Panc1 (cell line): ENCODE results near the gene MEAK7. TPM values are rescaled to one million over a fixed set of nuclear protein-coding genes. Genes with fewer than 3 reads are reported as not detected.

Source experiments
- ATAC-seq: fragments of 200-7000 bp; cut with Tn5 transposase; 2 replicates; pipeline ENCODE4 v1.9.1; 2020; ENCODE audit warnings: mild to moderate bottlenecking, moderate library complexity
- BruUV-seq: library from RNA; stranded (reverse); fragments of 400-500 nt; replicated peaks from 2 replicates; lab custom pipeline; 2021; lab: Mats Ljungman, UMichigan
- CTCF ChIA-PET: fragments of 300-600 bp; sonication (Branson Sonifier 250); formaldehyde crosslinking; loops from one replicate; lab custom pipeline; 2022; ENCODE audit warnings: antibody characterized with exemption; lab: Charles Lee
- POLR2A ChIA-PET: fragments of 300-600 bp; sonication (Branson Sonifier 250); formaldehyde crosslinking; loops from one replicate; lab custom pipeline; 2022; ENCODE audit warnings: antibody characterized with exemption; lab: Charles Lee
- DNase-seq: peaks from one replicate; pipeline ENCODE4 v3.0.0-alpha.2; 2010; ENCODE audit warnings: low read depth, low spot score
- H3K27ac ChIP-seq: 2 replicates; pipeline ENCODE4 v1.5.1; 2011; ENCODE audit warnings: mild to moderate bottlenecking, low read length, inconsistent platforms
- H3K27me3 ChIP-seq: fragments of 200-500 bp; sonication (Bioruptor generic); 2 replicates; pipeline ENCODE4 v1.6.0; 2014; ENCODE audit warnings: low read length, inconsistent platforms; ENCODE audit not compliant: control insufficient read depth, insufficient read depth
- H3K36me3 ChIP-seq: fragments of 200-500 bp; sonication (Bioruptor generic); 2 replicates; pipeline ENCODE4 v1.5.1; 2014; ENCODE audit warnings: inconsistent platforms, mild to moderate bottlenecking, low read length, moderate library complexity; ENCODE audit not compliant: control insufficient read depth, insufficient read depth
- H3K4me1 ChIP-seq: 2 replicates; pipeline ENCODE4 v1.5.1; 2011; ENCODE audit warnings: inconsistent platforms, mild to moderate bottlenecking, low read length, moderate library complexity; ENCODE audit not compliant: control insufficient read depth, insufficient read depth
- H3K4me3 ChIP-seq, 2 experiments: 2 replicates each; pipeline ENCODE4 v1.5.1; 2011 to 2012; ENCODE audit warnings: low read depth in 2 of 2, low read length in 2 of 2, mild to moderate bottlenecking in 2 of 2, inconsistent platforms in 1 of 2, moderate library complexity in 1 of 2
- H3K9me3 ChIP-seq: fragments of 200-500 bp; sonication (Bioruptor generic); 2 replicates; pipeline ENCODE4 v1.5.1; 2014; ENCODE audit warnings: low read depth, mild to moderate bottlenecking, inconsistent platforms, low read length, moderate library complexity; ENCODE audit not compliant: control insufficient read depth, insufficient read depth
- CTCF ChIP-seq: fragments of 450-650 bp; IDR thresholded peaks from 2 replicates; pipeline ENCODE4 v1.5.1; 2017; ENCODE audit warnings: mild to moderate bottlenecking
- POLR2AphosphoS5 ChIP-seq: IDR thresholded peaks from 2 replicates; pipeline ENCODE4 v1.6.1; 2012; ENCODE audit warnings: mild to moderate bottlenecking, low read depth, low read length, moderate library complexity
- REST ChIP-seq, 2 experiments: IDR thresholded peaks; 2 replicates each; pipeline ENCODE4 v1.6.1; 2011 to 2012; ENCODE audit warnings: low read depth in 2 of 2, control low read depth in 1 of 2, low read length in 1 of 2, mild to moderate bottlenecking in 1 of 2, moderate library complexity in 1 of 2; ENCODE audit not compliant: insufficient read depth in 1 of 2
- SIN3A ChIP-seq: IDR thresholded peaks from 2 replicates; pipeline ENCODE4 v1.6.1; 2012; ENCODE audit warnings: low read depth, mild to moderate bottlenecking, low read length, moderate library complexity, borderline replicate concordance; ENCODE audit not compliant: insufficient read depth
- TCF7L2 ChIP-seq: IDR thresholded peaks from 2 replicates; pipeline ENCODE4 v1.6.1; 2011; ENCODE audit warnings: mild to moderate bottlenecking, low read depth, low read length, inconsistent platforms
- in situ Hi-C: cut with HindIII; loops from 2 replicates; pipeline ENCODE4 v1.10.0; 2016; ENCODE audit warnings: low sequenced_read_pairs, low pct_unique_long_range_greater_than_20kb
- intact Hi-C: fragments of 100-400 bp; cut with micrococcal nuclease; formaldehyde crosslinking; loops from one replicate; pipeline ENCODE4 v1.10.0; 2022; ENCODE audit not compliant: unreplicated experiment
- total RNA-seq: library from RNA; stranded (reverse); gene quantifications from one replicate; pipeline ENCODE4 v1.2.1, GENCODE V29; 2021; ENCODE audit not compliant: unreplicated experiment

MEAK7 gene
- total RNA-seq, 1 experiment from 2014 or later: 17.2 TPM

GRCh38 chr16:84496991-84497390 lies 7.5 kb downstream of the MEAK7 start:
- no peak for DNase-seq
- ATAC-seq: no peak
- H3K4me1 ChIP-seq: peaks cover 7% of the 10 kb centered on the region
- intact Hi-C loops (no loop called here), in situ Hi-C loops (no loop called here)
- peaks cover 3% of the 10 kb centered on the region; the same call in 1 of the 2 replicates for H3K36me3 ChIP-seq
- H3K9me3 ChIP-seq: peaks cover 3% of the 10 kb centered on the region; the same call in 1 of the 2 replicates
- TF ChIP-seq TCF7L2 (no peak), REST (IDR thresholded peaks at IDR 0.05; ENCODE audit: insufficient read depth in 1 of 2, low read depth in 2 of 2, low read length in 1 of 2) (no peak), SIN3A (no peak), POLR2AphosphoS5 (no peak), CTCF (no peak)
- BruUV-seq: no TSS peak
- H3K4me3 ChIP-seq: no peak overlapping the region
- CTCF ChIA-PET: no interaction called here
- no peak overlapping the region for H3K27ac ChIP-seq
- no peaks in the 10 kb centered on the region for H3K27me3 ChIP-seq
- POLR2A ChIA-PET: no interaction called here

- H3K4me1 ChIP-seq: no peaks in the 10 kb centered on the region
- H3K36me3 ChIP-seq: peaks cover 3% of the 10 kb centered on the region; the same call in 1 of the 2 replicates
- peaks cover 3% of the 10 kb centered on the region; the same call in 1 of the 2 replicates for H3K9me3 ChIP-seq
- no peak for TF ChIP-seq TCF7L2
- no peak for TF ChIP-seq REST (IDR thresholded peaks at IDR 0.05; ENCODE audit: insufficient read depth in 1 of 2, low read depth in 2 of 2, low read length in 1 of 2)
- no peak for TF ChIP-seq SIN3A
- H3K27me3 ChIP-seq: no peaks in the 10 kb centered on the region
- ATAC-seq (no peak), DNase-seq (no peak)
- BruUV-seq: no TSS peak
- in situ Hi-C loops (no loop called here), intact Hi-C loops (no loop called here)
- CTCF ChIA-PET: no interaction called here
- POLR2A ChIA-PET: no interaction called here
- no peak overlapping the region for H3K27ac ChIP-seq
- no peak overlapping the region for H3K4me3 ChIP-seq
Measured at GRCh38 chr16:84495506-84495905, 9.0 kb downstream of the MEAK7 start.
